H9 (cell line): ENCODE results near the gene NEB. TPM values are rescaled to one million over a fixed set of nuclear protein-coding genes. Genes with fewer than 3 reads are reported as not detected.
A peak's percentile ranks its signal among the peaks of the same experiment; 100 is the strongest.

Source experiments
- DNase-seq: peaks from one replicate; pipeline ENCODE4 v3.0.0-alpha.2; 2017
- H2AFZ ChIP-seq: one replicate; pipeline ENCODE4 v1.6.1; 2013; ENCODE audit warnings: mild to moderate bottlenecking, low read length, control low read depth, moderate library complexity
- H2AK5ac ChIP-seq: 2 replicates; pipeline ENCODE4 v1.6.1; 2013; ENCODE audit warnings: low read length, control low read depth, mixed read lengths; ENCODE audit not compliant: insufficient read length
- H2BK120ac ChIP-seq: one replicate; pipeline ENCODE4 v1.6.1; 2013; ENCODE audit warnings: low read depth, mild to moderate bottlenecking, low read length, control low read depth, inconsistent platforms; ENCODE audit not compliant: poor library complexity, severe bottlenecking
- H2BK12ac ChIP-seq: 2 replicates; pipeline ENCODE4 v1.6.1; 2013; ENCODE audit warnings: low read length, control low read depth, mixed read lengths, low read depth; ENCODE audit not compliant: insufficient read length
- H2BK15ac ChIP-seq: 2 replicates; pipeline ENCODE4 v1.6.1; 2013; ENCODE audit warnings: low read depth, low read length, control low read depth
- H2BK20ac ChIP-seq: one replicate; pipeline ENCODE4 v1.6.1; 2013; ENCODE audit warnings: low read depth, mild to moderate bottlenecking, low read length, control low read depth, inconsistent platforms; ENCODE audit not compliant: poor library complexity, severe bottlenecking
- H2BK5ac ChIP-seq: 2 replicates; pipeline ENCODE4 v1.6.1; 2013; ENCODE audit warnings: low read length, control low read depth, mixed read lengths; ENCODE audit not compliant: insufficient read length
- H3K14ac ChIP-seq: 2 replicates; pipeline ENCODE4 v1.6.1; 2013; ENCODE audit warnings: low read length, control low read depth; ENCODE audit not compliant: insufficient read depth
- H3K18ac ChIP-seq: 2 replicates; pipeline ENCODE4 v1.6.1; 2013; ENCODE audit warnings: low read depth, mild to moderate bottlenecking, mixed read lengths, low read length, control low read depth; ENCODE audit not compliant: insufficient read length
- H3K23ac ChIP-seq: 2 replicates; pipeline ENCODE4 v1.6.1; 2013; ENCODE audit warnings: low read length, control low read depth, mixed read lengths, low read depth; ENCODE audit not compliant: insufficient read length
- H3K23me2 ChIP-seq: 2 replicates; pipeline ENCODE4 v1.6.1; 2013; ENCODE audit warnings: low read depth, mild to moderate bottlenecking, mixed read lengths, low read length, control low read depth; ENCODE audit not compliant: insufficient read length, poor library complexity, severe bottlenecking
- H3K27ac ChIP-seq: 2 replicates; pipeline ENCODE4 v1.5.1; 2013; ENCODE audit warnings: low read length, control low read depth, mixed read lengths, low read depth; ENCODE audit not compliant: insufficient read length
- H3K27me3 ChIP-seq: 2 replicates; pipeline ENCODE4 v1.6.1; 2013; ENCODE audit warnings: low read length, control low read depth, inconsistent platforms; ENCODE audit not compliant: insufficient read depth
- H3K4ac ChIP-seq: 2 replicates; pipeline ENCODE4 v1.6.1; 2013; ENCODE audit warnings: low read depth, mild to moderate bottlenecking, control low read depth, inconsistent platforms, low read length, moderate library complexity
- H3K4me1 ChIP-seq: 2 replicates; pipeline ENCODE4 v1.6.1; 2013; ENCODE audit warnings: low read length, control low read depth, inconsistent platforms; ENCODE audit not compliant: insufficient read depth
- H3K4me2 ChIP-seq: 2 replicates; pipeline ENCODE4 v1.6.1; 2013; ENCODE audit warnings: low read length, control low read depth, mixed read lengths; ENCODE audit not compliant: insufficient read length, insufficient read depth
- H3K56ac ChIP-seq: 2 replicates; pipeline ENCODE4 v1.6.1; 2013; ENCODE audit warnings: low read depth, mild to moderate bottlenecking, mixed read lengths, low read length, control low read depth; ENCODE audit not compliant: insufficient read length
- H3K79me1 ChIP-seq: 2 replicates; pipeline ENCODE4 v1.6.1; 2013; ENCODE audit warnings: low read depth, mild to moderate bottlenecking, moderate library complexity, low read length, control low read depth, inconsistent platforms; ENCODE audit not compliant: insufficient read depth, poor library complexity, severe bottlenecking
- H3K79me2 ChIP-seq: 2 replicates; pipeline ENCODE4 v1.6.1; 2013; ENCODE audit warnings: low read length, control low read depth, inconsistent platforms; ENCODE audit not compliant: insufficient read depth
- H3K9ac ChIP-seq: 2 replicates; pipeline ENCODE4 v1.6.1; 2013; ENCODE audit warnings: low read length, control low read depth, mixed read lengths; ENCODE audit not compliant: insufficient read length; ENCODE audit errors: extremely low read depth
- H3K9me3 ChIP-seq: one replicate; pipeline ENCODE4 v1.6.1; 2013; ENCODE audit warnings: low read depth, low read length, inconsistent platforms; ENCODE audit not compliant: control insufficient read depth
- H3T11ph ChIP-seq: one replicate; pipeline ENCODE4 v1.6.1; 2013; ENCODE audit warnings: mild to moderate bottlenecking, low read length, control low read depth, inconsistent platforms
- H4K20me1 ChIP-seq: one replicate; pipeline ENCODE4 v1.6.1; 2013; ENCODE audit not compliant: control insufficient read depth, insufficient read length, insufficient read depth
- H4K5ac ChIP-seq: 2 replicates; pipeline ENCODE4 v1.6.1; 2013; ENCODE audit warnings: low read depth, mild to moderate bottlenecking, mixed read lengths, low read length, control low read depth; ENCODE audit not compliant: insufficient read length
- H4K8ac ChIP-seq: replicated peaks from 2 replicates; pipeline ENCODE4 v1.6.1; 2013; ENCODE audit warnings: low read length, control low read depth, mixed read lengths, low read depth; ENCODE audit not compliant: insufficient read length
- H4K91ac ChIP-seq: 2 replicates; pipeline ENCODE4 v1.6.1; 2013; ENCODE audit warnings: low read depth, mild to moderate bottlenecking, moderate library complexity, mixed read lengths, low read length, control low read depth; ENCODE audit not compliant: insufficient read length
- H3K27ac Mint-ChIP-seq, 3 experiments: 2 replicates in 2 of 3; 3 replicates in 1 of 3; pipeline ENCODE4 v1.8.0; 2020 to 2021; ENCODE audit warnings: mixed read lengths in 3 of 3, mild to moderate bottlenecking in 1 of 3, moderate library complexity in 1 of 3
- H3K27me3 Mint-ChIP-seq: 2 replicates; pipeline ENCODE4 v1.8.0; 2021; ENCODE audit warnings: low read depth, mild to moderate bottlenecking, moderate library complexity, mixed read lengths
- H3K36me3 Mint-ChIP-seq, 3 experiments: 2 replicates in 2 of 3; 3 replicates in 1 of 3; pipeline ENCODE4 v1.8.0; 2020 to 2021; ENCODE audit warnings: low read depth in 3 of 3, mixed read lengths in 3 of 3; ENCODE audit not compliant: insufficient read depth in 1 of 3
- H3K4me1 Mint-ChIP-seq, 2 experiments: 2 replicates each; pipeline ENCODE4 v1.8.0; 2020; ENCODE audit warnings: mixed read lengths in 2 of 2
- H3K4me3 Mint-ChIP-seq, 2 experiments: 2 replicates in 1 of 2; 3 replicates in 1 of 2; pipeline ENCODE4 v1.8.0; 2020 to 2021; ENCODE audit warnings: mild to moderate bottlenecking in 2 of 2, mixed read lengths in 2 of 2, moderate library complexity in 1 of 2
- H3K9me3 Mint-ChIP-seq, 2 experiments: 2 replicates in 1 of 2; 3 replicates in 1 of 2; pipeline ENCODE4 v1.8.0; 2020; ENCODE audit warnings: mild to moderate bottlenecking in 2 of 2, mixed read lengths in 2 of 2, moderate library complexity in 1 of 2
- CTCF ChIP-seq: fragments of 200-600 bp; sonication (generic); conservative IDR thresholded peaks from 3 replicates; pipeline ENCODE4 v1.8.0; 2021; ENCODE audit warnings: antibody characterized with exemption, mild to moderate bottlenecking
- WGBS: extraction: QIAGEN DNeasy Blood & Tissue Kit; methylation state at CpG from one replicate; pipeline ENCODE4 v1.1.7; 2013; ENCODE audit warnings: missing lambda C conversion rate, low lambda C conversion rate, mixed read lengths; ENCODE audit not compliant: insufficient read length; ENCODE audit errors: extremely low coverage; 5-methylcytosine and 5-hydroxymethylcytosine counted together
- total RNA-seq: library from RNA; stranded (reverse); gene quantifications from 2 replicates; pipeline ENCODE4 v1.2.1, GENCODE V29; 2021

Gene NEB
- total RNA-seq, 1 experiment from 2014 or later = 0.98 TPM

GRCh38 chr2:151616760-151617339 lies 117.4 kb downstream of the NEB start:
- H2AK5ac ChIP-seq = no peak overlapping the region
- no peak overlapping the region for H3K27ac Mint-ChIP-seq
- no peak for DNase-seq
- no peak overlapping the region for H2BK20ac ChIP-seq
- no CpG with 5 or more reads among the region's 2 CpGs for WGBS
- no peak overlapping the region for H2BK5ac ChIP-seq
- no peaks in the 10 kb centered on the region for H3K23me2 ChIP-seq
- H3K18ac ChIP-seq = no peak overlapping the region
- no peak overlapping the region for H3K9ac ChIP-seq
- no peaks in the 10 kb centered on the region for H3K79me2 ChIP-seq
- H3K9me3 ChIP-seq = no peaks in the 10 kb centered on the region
- no peaks in the 10 kb centered on the region for H3K9me3 Mint-ChIP-seq
- H3K27ac ChIP-seq = no peak overlapping the region
- no peaks in the 10 kb centered on the region for H3K27me3 Mint-ChIP-seq
- H3K4me1 ChIP-seq = no peaks in the 10 kb centered on the region
- H3K56ac ChIP-seq = no peak overlapping the region
- no peak overlapping the region for H3T11ph ChIP-seq
- no peak overlapping the region for H3K4me3 Mint-ChIP-seq
- peaks cover 0 to 4% of the 10 kb centered on the region in 2 experiments; a peak in 2 of 4 replicates for H3K4me1 Mint-ChIP-seq
- H3K23ac ChIP-seq = no peak overlapping the region
- H4K8ac ChIP-seq = no peak overlapping the region
- no peak overlapping the region for H2BK120ac ChIP-seq
- H3K79me1 ChIP-seq = no peaks in the 10 kb centered on the region
- no peaks in the 10 kb centered on the region for H3K27me3 ChIP-seq
- no peak overlapping the region for H4K5ac ChIP-seq
- no peak overlapping the region for H2AFZ ChIP-seq
- H3K14ac ChIP-seq = no peak overlapping the region
- no peak overlapping the region for H2BK15ac ChIP-seq
- H3K4me2 ChIP-seq = no peak overlapping the region
- no peak overlapping the region for H3K4ac ChIP-seq
- no peak overlapping the region for H2BK12ac ChIP-seq
- no peaks in the 10 kb centered on the region for H3K36me3 Mint-ChIP-seq
- no peaks in the 10 kb centered on the region for H4K20me1 ChIP-seq
- peak; percentile 32; the same call in 1 of the 3 replicates for TF ChIP-seq CTCF
- H4K91ac ChIP-seq = no peak overlapping the region
